Measurements from ENCODE around the gene VGLL3.
"Not testable (repeated sequence)": the region's sequence is repeated elsewhere in the genome, so short reads cannot be mapped to it uniquely, and the experiment has no call there.

Gene VGLL3

DNA sequence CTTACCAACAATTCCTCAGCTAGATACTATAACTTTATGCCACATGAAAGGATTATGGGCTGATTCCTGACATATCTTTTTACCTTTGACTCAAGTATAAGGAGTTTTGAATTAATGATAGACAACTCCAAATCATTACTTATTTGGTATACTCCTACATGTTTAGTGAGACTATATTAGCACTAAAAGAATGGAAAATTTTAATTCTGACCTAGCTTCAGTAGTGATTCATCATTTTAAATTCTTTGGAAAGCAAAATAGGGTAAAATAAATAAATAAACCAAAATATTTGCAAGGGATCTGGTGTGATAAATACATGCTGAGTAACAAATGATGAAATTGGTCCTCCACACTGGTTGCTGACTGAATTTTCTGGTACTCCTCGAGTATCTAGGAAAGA is 42.3 kb upstream of the VGLL3 start:
- TF ChIP-seq TOX (CRISPR knock-in tag; IDR thresholded peaks at IDR 0.05; ENCODE audit: borderline replicate concordance) (no peak), ZNF565 (CRISPR knock-in tag; conservative IDR thresholded peaks at IDR 0.05; ENCODE audit: low read depth) (no peak), BACH2 (CRISPR knock-in tag; IDR thresholded peaks at IDR 0.05; ENCODE audit: borderline replicate concordance) (no peak), OSR1 (CRISPR knock-in tag; IDR thresholded peaks at IDR 0.05) (no peak), ESRRG (CRISPR knock-in tag; IDR thresholded peaks at IDR 0.05) (no peak)
- TF ChIP-seq, protein P1, sequence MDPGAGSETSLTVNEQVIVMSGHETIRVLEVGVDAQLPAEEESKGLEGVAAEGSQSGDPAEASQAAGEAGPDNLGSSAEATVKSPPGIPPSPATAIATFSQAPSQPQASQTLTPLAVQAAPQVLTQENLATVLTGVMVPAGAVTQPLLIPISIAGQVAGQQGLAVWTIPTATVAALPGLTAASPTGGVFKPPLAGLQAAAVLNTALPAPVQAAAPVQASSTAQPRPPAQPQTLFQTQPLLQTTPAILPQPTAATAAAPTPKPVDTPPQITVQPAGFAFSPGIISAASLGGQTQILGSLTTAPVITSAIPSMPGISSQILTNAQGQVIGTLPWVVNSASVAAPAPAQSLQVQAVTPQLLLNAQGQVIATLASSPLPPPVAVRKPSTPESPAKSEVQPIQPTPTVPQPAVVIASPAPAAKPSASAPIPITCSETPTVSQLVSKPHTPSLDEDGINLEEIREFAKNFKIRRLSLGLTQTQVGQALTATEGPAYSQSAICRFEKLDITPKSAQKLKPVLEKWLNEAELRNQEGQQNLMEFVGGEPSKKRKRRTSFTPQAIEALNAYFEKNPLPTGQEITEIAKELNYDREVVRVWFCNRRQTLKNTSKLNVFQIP (CRISPR knock-in tag; IDR thresholded peaks at IDR 0.05; ENCODE audit: borderline replicate concordance, low read depth), result no peak
- TF ChIP-seq, protein P2, sequence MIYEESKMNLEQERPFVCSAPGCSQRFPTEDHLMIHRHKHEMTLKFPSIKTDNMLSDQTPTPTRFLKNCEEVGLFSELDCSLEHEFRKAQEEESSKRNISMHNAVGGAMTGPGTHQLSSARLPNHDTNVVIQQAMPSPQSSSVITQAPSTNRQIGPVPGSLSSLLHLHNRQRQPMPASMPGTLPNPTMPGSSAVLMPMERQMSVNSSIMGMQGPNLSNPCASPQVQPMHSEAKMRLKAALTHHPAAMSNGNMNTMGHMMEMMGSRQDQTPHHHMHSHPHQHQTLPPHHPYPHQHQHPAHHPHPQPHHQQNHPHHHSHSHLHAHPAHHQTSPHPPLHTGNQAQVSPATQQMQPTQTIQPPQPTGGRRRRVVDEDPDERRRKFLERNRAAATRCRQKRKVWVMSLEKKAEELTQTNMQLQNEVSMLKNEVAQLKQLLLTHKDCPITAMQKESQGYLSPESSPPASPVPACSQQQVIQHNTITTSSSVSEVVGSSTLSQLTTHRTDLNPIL (CRISPR knock-in tag; IDR thresholded peaks at IDR 0.05; ENCODE audit: low read depth), result no peak
- TF ChIP-seq, protein P3, sequence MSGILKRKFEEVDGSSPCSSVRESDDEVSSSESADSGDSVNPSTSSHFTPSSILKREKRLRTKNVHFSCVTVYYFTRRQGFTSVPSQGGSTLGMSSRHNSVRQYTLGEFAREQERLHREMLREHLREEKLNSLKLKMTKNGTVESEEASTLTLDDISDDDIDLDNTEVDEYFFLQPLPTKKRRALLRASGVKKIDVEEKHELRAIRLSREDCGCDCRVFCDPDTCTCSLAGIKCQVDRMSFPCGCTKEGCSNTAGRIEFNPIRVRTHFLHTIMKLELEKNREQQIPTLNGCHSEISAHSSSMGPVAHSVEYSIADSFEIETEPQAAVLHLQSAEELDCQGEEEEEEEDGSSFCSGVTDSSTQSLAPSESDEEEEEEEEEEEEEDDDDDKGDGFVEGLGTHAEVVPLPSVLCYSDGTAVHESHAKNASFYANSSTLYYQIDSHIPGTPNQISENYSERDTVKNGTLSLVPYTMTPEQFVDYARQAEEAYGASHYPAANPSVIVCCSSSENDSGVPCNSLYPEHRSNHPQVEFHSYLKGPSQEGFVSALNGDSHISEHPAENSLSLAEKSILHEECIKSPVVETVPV (CRISPR knock-in tag; IDR thresholded peaks at IDR 0.05), result no peak
- ATAC-seq, result no peak

DNA sequence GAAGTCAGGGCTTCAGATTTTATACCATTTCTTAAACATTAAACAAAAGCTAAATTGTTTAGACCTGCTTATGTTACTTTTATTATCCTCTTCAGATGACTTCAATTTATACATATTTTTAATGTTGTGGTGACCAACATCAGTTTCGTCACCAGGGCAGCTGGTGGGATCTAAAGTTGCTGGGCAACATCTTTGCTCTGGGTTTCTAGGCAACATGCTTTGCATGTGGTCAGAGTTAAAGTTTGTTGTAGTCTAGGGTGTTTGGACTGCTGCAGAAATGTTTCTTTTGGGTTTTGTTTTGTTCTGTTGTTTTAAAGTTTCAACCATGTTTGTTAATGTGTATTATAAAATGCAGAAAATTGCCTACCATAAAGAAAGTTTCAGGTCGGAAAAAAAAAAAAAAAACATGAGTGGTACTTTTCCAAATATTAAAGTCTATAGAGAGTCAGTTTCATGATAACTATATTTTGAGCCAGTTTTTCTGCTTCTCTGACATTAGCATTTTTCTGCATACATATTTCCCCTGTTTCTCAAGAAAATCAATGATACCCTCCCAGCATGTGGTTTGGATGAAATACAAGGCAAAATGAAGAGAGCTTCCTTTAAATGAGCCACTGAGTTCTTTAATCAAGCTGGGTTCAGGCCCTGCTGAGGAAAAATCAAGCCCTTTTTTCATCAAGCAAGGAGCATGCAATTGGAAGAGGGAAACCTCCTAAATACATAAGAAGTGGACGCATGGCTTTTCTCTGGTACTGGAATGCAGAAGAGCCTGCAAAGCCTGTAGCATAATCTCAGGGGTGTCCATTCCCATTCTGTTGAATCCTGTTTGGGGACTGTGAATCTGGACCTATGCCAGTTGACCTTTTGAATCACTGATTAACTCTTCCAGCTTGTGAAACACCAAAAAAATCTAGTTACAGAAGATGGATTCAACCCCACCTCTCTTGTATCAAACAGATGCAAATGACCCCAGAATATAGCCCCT is 35.0 kb upstream of the VGLL3 start:
- ATAC-seq, result no peak
- no peak for TF ChIP-seq ZFP3 (CRISPR knock-in tag; IDR thresholded peaks at IDR 0.05)
- no peak for TF ChIP-seq GLIS3 (CRISPR knock-in tag; IDR thresholded peaks at IDR 0.05)
- TF ChIP-seq, protein P2 (CRISPR knock-in tag; IDR thresholded peaks at IDR 0.05; ENCODE audit: low read depth), result no peak
- TF ChIP-seq ZNF8 (CRISPR knock-in tag; IDR thresholded peaks at IDR 0.05), result no peak
- TF ChIP-seq ZNF565 (CRISPR knock-in tag; conservative IDR thresholded peaks at IDR 0.05; ENCODE audit: low read depth), result no peak
- TF ChIP-seq ESRRG (CRISPR knock-in tag; IDR thresholded peaks at IDR 0.05), result no peak
- TF ChIP-seq ARNTL (CRISPR knock-in tag; IDR thresholded peaks at IDR 0.05; ENCODE audit: borderline replicate concordance, low read depth), result no peak
- TF ChIP-seq ZNF70 (CRISPR knock-in tag; IDR thresholded peaks at IDR 0.05), result no peak
- no peak for TF ChIP-seq TCF4 (CRISPR knock-in tag; IDR thresholded peaks at IDR 0.05; ENCODE audit: borderline replicate concordance)
- no peak for TF ChIP-seq SNAI2 (CRISPR knock-in tag; IDR thresholded peaks at IDR 0.05)
- TF ChIP-seq PPARA (CRISPR knock-in tag; IDR thresholded peaks at IDR 0.05; ENCODE audit: borderline replicate concordance), result no peak
- no peak for TF ChIP-seq OSR1 (CRISPR knock-in tag; IDR thresholded peaks at IDR 0.05)

DNA sequence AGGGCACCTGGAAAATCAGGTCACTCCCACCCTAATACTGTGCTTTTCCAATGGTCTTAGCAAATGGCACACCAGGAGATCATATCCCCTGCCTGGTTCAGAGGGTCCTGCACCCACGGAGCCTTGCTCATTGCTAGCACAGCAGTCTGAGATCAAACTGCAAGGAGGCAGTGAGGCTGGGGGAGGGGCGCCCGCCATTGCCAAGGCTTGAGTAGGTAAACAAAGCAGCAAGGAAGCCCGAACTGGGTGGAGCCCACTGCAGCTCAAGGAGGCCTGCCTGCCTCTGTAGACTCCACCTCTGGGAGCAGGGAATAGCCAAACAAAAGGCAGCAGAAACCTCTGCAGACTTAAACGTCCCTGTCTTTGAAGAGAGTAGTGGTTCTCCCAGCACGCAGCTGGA is 26.4 kb upstream of the VGLL3 start:
- ATAC-seq, result not testable (repeated sequence)

DNA sequence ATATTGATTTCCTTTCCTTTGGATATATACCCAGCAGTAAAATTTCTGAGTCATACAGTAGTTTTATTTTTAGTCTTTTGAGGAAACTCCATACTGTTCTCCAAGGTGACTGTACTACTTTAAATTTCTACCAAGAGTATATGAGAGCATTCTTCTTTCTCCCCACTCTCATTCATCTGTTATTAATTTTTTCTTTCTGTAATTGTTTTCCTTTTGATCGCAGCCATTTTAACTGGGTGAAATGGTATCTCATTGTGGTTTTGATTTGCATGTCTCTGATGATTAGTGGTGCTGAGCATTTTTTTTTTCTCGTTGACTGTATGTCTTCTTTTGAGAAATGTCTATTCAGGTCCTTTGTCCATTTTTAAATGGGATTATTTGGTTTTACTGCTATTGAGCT is 18.3 kb upstream of the VGLL3 start:
- no peak for ATAC-seq
- TF ChIP-seq, protein P4, sequence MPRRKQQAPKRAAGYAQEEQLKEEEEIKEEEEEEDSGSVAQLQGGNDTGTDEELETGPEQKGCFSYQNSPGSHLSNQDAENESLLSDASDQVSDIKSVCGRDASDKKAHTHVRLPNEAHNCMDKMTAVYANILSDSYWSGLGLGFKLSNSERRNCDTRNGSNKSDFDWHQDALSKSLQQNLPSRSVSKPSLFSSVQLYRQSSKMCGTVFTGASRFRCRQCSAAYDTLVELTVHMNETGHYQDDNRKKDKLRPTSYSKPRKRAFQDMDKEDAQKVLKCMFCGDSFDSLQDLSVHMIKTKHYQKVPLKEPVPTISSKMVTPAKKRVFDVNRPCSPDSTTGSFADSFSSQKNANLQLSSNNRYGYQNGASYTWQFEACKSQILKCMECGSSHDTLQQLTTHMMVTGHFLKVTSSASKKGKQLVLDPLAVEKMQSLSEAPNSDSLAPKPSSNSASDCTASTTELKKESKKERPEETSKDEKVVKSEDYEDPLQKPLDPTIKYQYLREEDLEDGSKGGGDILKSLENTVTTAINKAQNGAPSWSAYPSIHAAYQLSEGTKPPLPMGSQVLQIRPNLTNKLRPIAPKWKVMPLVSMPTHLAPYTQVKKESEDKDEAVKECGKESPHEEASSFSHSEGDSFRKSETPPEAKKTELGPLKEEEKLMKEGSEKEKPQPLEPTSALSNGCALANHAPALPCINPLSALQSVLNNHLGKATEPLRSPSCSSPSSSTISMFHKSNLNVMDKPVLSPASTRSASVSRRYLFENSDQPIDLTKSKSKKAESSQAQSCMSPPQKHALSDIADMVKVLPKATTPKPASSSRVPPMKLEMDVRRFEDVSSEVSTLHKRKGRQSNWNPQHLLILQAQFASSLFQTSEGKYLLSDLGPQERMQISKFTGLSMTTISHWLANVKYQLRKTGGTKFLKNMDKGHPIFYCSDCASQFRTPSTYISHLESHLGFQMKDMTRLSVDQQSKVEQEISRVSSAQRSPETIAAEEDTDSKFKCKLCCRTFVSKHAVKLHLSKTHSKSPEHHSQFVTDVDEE (CRISPR knock-in tag; IDR thresholded peaks at IDR 0.05), result no peak
- TF ChIP-seq PPARA (CRISPR knock-in tag; IDR thresholded peaks at IDR 0.05; ENCODE audit: borderline replicate concordance), result no peak
- no peak for TF ChIP-seq ESRRG (CRISPR knock-in tag; IDR thresholded peaks at IDR 0.05)
- TF ChIP-seq ZC3H10 (CRISPR knock-in tag; IDR thresholded peaks at IDR 0.05), result no peak
- no peak for TF ChIP-seq GLIS3 (CRISPR knock-in tag; IDR thresholded peaks at IDR 0.05)
- no peak for TF ChIP-seq TOX (CRISPR knock-in tag; IDR thresholded peaks at IDR 0.05; ENCODE audit: borderline replicate concordance)
- TF ChIP-seq ZNF8 (CRISPR knock-in tag; IDR thresholded peaks at IDR 0.05), result no peak
- TF ChIP-seq, protein P2 (CRISPR knock-in tag; IDR thresholded peaks at IDR 0.05; ENCODE audit: low read depth), result no peak
- TF ChIP-seq, protein P5, sequence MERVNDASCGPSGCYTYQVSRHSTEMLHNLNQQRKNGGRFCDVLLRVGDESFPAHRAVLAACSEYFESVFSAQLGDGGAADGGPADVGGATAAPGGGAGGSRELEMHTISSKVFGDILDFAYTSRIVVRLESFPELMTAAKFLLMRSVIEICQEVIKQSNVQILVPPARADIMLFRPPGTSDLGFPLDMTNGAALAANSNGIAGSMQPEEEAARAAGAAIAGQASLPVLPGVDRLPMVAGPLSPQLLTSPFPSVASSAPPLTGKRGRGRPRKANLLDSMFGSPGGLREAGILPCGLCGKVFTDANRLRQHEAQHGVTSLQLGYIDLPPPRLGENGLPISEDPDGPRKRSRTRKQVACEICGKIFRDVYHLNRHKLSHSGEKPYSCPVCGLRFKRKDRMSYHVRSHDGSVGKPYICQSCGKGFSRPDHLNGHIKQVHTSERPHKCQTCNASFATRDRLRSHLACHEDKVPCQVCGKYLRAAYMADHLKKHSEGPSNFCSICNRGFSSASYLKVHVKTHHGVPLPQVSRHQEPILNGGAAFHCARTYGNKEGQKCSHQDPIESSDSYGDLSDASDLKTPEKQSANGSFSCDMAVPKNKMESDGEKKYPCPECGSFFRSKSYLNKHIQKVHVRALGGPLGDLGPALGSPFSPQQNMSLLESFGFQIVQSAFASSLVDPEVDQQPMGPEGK (CRISPR knock-in tag; IDR thresholded peaks at IDR 0.05; ENCODE audit: borderline replicate concordance), result no peak
- TF ChIP-seq ISL1 (CRISPR knock-in tag; IDR thresholded peaks at IDR 0.05), result no peak
- TF ChIP-seq, protein P1 (CRISPR knock-in tag; IDR thresholded peaks at IDR 0.05; ENCODE audit: borderline replicate concordance, low read depth), result no peak
